ENCODE data around the gene RAB3B.

GRCh38 chr1:51952638-51953037, 37.9 kb downstream of the RAB3B start:
- no peak for TF ChIP-seq CTCF (IDR thresholded peaks at IDR 0.05)
- no peak for TF ChIP-seq POLR2AphosphoS5 (IDR thresholded peaks at IDR 0.05)

Data from transverse colon (tissue), 4 donors.